Stimulated activated CD4-positive, alpha-beta T cell treated with anti-CD3 and anti-CD28 coated beads, Interleukin-1b, Interleukin-23, amount 100 ng/mL, for 1 hour (primary cell): Measurements from ENCODE around the gene LIPC.

Experiments
- DNase-seq, 2 donors: peaks; one replicate each; pipeline ENCODE4 v3.0.0-alpha.2; 2020; ENCODE audit warnings: low read depth in 2 of 2

The LIPC gene

GRCh38 chr15:58458076-58458475 lies 26.3 kb downstream of the LIPC start:
- no peak for DNase-seq

- no peak for DNase-seq
Measured at GRCh38 chr15:58459045-58459444, 27.3 kb downstream of the LIPC start.

GRCh38 chr15:58459560-58459959 lies 27.8 kb downstream of the LIPC start:
- DNase-seq: no peak

- DNase-seq: no peak
Measured at GRCh38 chr15:58460116-58460790, 28.5 kb downstream of the LIPC start.

- DNase-seq: no peak
Measured at GRCh38 chr15:58460872-58461271, 29.1 kb downstream of the LIPC start.

- DNase-seq: no peak
Measured at GRCh38 chr15:58462547-58462946, 30.8 kb downstream of the LIPC start.

- DNase-seq: no peak
Measured at GRCh38 chr15:58462973-58463663, 31.3 kb downstream of the LIPC start.

- DNase-seq: no peak
Measured at GRCh38 chr15:58463815-58464650, 32.2 kb downstream of the LIPC start.

GRCh38 chr15:58465070-58465469 lies 33.3 kb downstream of the LIPC start:
- no peak for DNase-seq

- DNase-seq: no peak
Measured at GRCh38 chr15:58465866-58466517, 34.2 kb downstream of the LIPC start.

- DNase-seq: no peak
Measured at GRCh38 chr15:58466566-58466965, 34.8 kb downstream of the LIPC start.

GRCh38 chr15:58467121-58467721 lies 35.4 kb downstream of the LIPC start:
- no peak for DNase-seq

- no peak for DNase-seq
Measured at GRCh38 chr15:58467722-58468423, 36.1 kb downstream of the LIPC start.

GRCh38 chr15:58469432-58470353 lies 37.9 kb downstream of the LIPC start:
- DNase-seq: no peak

- no peak for DNase-seq
Measured at GRCh38 chr15:58471348-58471747, 39.6 kb downstream of the LIPC start.

- DNase-seq: no peak
Measured at GRCh38 chr15:58472221-58472620, 40.4 kb downstream of the LIPC start.

- no peak for DNase-seq
Measured at GRCh38 chr15:58472821-58473581, 41.2 kb downstream of the LIPC start.

- DNase-seq: no peak
Measured at GRCh38 chr15:58473724-58474123, 41.9 kb downstream of the LIPC start.

- no peak for DNase-seq
Measured at GRCh38 chr15:58474741-58475323, 43.0 kb downstream of the LIPC start.
